Measurements from ENCODE around the gene SPINT1. TPM values are rescaled to one million over a fixed set of nuclear protein-coding genes. Genes with fewer than 3 reads are reported as not detected.

Gene SPINT1, protein sequence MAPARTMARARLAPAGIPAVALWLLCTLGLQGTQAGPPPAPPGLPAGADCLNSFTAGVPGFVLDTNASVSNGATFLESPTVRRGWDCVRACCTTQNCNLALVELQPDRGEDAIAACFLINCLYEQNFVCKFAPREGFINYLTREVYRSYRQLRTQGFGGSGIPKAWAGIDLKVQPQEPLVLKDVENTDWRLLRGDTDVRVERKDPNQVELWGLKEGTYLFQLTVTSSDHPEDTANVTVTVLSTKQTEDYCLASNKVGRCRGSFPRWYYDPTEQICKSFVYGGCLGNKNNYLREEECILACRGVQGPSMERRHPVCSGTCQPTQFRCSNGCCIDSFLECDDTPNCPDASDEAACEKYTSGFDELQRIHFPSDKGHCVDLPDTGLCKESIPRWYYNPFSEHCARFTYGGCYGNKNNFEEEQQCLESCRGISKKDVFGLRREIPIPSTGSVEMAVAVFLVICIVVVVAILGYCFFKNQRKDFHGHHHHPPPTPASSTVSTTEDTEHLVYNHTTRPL
- 8.0 and 20.9 TPM in 2 replicates for total RNA-seq

- DNase-seq (ENCODE audit: extremely low read depth, low read depth, low spot score) = no peak
Measured at GRCh38 chr15:40843885-40844695, at the start of gene SPINT1. TSS of gene SPINT1 (plus strand) at chr15:40844048. CDS start at chr15:40844555, 507 bp downstream.

DNA sequence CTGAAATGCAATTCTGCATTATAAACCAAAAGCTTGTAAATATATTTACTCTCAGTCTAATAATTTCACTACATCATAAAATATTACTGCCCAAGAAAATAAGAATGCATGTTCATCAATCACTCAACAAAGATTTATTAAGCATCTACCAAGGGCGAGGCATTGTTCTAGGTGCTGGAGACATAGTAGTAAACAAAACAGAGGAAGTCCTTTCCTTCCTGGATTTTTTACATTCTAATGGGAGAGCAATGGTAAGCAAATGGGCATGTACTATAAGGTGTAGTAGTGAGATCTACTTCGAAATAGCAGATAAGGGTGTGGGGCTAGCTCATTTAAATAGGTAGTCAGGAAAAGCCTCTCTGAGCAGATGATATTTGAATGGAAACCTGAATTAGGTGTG, 47.8 kb upstream of the SPINT1 start:
- DNase-seq (ENCODE audit: extremely low read depth, low read depth, low spot score) = no peak

- no peak for DNase-seq (ENCODE audit: extremely low read depth, low read depth, low spot score)
Measured at GRCh38 chr15:40796512-40796911, 47.3 kb upstream of the SPINT1 start.

DNA sequence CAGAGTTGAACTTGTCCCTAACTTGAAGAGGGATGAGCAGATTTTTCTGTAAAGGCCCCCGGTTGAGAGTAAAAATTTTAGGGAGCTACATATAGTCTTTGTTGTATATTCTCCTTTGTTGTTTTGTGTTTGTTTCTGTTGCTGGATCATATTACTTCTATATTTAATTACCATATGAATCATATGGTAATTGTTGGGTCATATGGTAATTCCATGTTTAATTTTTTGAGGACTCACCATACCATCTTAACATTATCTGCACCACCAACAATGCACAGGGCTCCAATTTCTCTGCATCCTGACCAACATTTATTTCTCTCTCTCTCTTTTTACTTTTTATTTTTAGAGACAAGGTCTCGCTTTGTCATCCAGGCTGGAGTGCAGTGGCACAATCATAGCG, 44.3 kb upstream of the SPINT1 start:
- no peak for DNase-seq (ENCODE audit: extremely low read depth, low read depth, low spot score)

- DNase-seq (ENCODE audit: extremely low read depth, low read depth, low spot score) = no peak
Measured at GRCh38 chr15:40803076-40803475, 40.8 kb upstream of the SPINT1 start.

GRCh38 chr15:40803688-40804087, 40.2 kb upstream of the SPINT1 start:
- DNase-seq (ENCODE audit: extremely low read depth, low read depth, low spot score) = no peak

GRCh38 chr15:40806672-40807027, 37.2 kb upstream of the SPINT1 start:
- no peak for DNase-seq (ENCODE audit: extremely low read depth, low read depth, low spot score)

DNA sequence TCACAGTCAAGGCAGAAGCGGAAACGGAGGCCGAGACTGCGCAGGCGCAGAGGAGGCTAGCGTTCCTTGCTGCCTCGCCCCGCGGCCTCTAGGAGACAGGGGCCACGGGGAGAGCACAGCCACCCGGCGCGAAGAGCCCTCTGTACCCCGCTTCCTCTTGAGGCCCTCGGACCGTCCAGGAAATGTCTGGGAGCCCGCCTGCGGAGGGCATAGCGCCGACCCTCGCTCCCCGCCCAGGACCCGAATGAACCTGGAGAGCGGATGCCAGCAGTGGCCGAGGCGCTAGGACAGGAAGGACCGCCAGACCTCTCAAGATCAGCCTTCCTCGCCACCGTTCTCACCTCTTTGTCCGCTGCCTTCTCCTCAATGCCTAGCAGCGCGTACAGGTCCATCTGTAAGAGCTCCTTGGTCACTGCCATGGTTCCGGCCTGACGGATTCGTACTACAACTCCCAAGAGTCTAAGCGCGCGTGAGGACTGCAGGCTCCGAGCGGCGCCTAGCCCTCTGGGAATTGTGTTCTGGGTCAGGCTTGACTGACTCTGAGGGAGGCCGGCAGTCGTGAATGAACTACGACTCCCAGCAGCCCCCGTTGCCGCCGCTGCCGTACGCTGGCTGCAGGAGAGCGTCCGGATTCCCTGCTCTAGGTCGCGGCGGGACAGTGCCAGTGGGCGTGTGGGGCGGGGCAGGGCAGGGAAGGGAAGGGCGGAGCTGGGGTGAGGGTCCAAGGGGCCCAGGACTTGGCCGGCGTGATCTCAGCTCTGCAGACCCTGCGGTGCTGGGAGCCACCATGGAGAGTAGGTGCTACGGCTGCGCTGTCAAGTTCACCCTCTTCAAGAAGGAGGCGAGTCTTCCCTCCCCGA, 36.6 kb upstream of the SPINT1 start, which contains the start of the genes DNAJC17 and ZFYVE19:
Gene DNAJC17 (minus strand): TSS at position 446 of the 860 bp plus-strand sequence. CDS start 27 bp downstream, at position 419.
Gene ZFYVE19 (plus strand): TSS at position 62 of the 860 bp plus-strand sequence. CDS start 501 bp downstream, at position 563.
- peak; percentile 83 for DNase-seq (ENCODE audit: extremely low read depth, low read depth, low spot score)

GRCh38 chr15:40807888-40808461, 35.9 kb upstream of the SPINT1 start:
- no peak for DNase-seq (ENCODE audit: extremely low read depth, low read depth, low spot score)

GRCh38 chr15:40808861-40809450, 34.9 kb upstream of the SPINT1 start:
- no peak for DNase-seq (ENCODE audit: extremely low read depth, low read depth, low spot score)

GRCh38 chr15:40812721-40813425, 31.0 kb upstream of the SPINT1 start:
- DNase-seq (ENCODE audit: extremely low read depth, low read depth, low spot score) = no peak

- DNase-seq (ENCODE audit: extremely low read depth, low read depth, low spot score) = no peak
Measured at GRCh38 chr15:40815042-40815698, 28.7 kb upstream of the SPINT1 start.

DNA sequence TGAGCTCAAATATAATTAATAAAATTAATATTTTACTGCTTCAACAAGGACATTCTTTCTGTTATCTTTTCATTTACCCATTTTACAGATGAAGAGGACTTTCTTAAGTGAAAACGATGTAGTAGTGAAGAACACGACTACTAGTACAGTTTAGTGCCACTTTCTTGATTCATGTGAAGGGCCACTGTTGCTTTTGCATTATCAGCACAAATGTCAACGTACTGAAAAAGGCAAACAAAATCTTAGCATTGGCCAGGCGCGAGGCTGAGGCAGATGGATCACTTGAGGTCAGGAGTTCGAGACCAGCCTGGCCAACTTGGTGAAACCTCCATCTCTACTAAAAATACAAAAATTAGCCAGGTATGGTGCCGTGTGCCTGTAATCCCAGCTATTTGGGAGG, 24.8 kb upstream of the SPINT1 start:
- DNase-seq (ENCODE audit: extremely low read depth, low read depth, low spot score) = no peak

GRCh38 chr15:40821195-40821594, 22.7 kb upstream of the SPINT1 start:
- DNase-seq (ENCODE audit: extremely low read depth, low read depth, low spot score) = no peak

- DNase-seq (ENCODE audit: extremely low read depth, low read depth, low spot score) = no peak
Measured at GRCh38 chr15:40823572-40824343, 20.1 kb upstream of the SPINT1 start.

DNA sequence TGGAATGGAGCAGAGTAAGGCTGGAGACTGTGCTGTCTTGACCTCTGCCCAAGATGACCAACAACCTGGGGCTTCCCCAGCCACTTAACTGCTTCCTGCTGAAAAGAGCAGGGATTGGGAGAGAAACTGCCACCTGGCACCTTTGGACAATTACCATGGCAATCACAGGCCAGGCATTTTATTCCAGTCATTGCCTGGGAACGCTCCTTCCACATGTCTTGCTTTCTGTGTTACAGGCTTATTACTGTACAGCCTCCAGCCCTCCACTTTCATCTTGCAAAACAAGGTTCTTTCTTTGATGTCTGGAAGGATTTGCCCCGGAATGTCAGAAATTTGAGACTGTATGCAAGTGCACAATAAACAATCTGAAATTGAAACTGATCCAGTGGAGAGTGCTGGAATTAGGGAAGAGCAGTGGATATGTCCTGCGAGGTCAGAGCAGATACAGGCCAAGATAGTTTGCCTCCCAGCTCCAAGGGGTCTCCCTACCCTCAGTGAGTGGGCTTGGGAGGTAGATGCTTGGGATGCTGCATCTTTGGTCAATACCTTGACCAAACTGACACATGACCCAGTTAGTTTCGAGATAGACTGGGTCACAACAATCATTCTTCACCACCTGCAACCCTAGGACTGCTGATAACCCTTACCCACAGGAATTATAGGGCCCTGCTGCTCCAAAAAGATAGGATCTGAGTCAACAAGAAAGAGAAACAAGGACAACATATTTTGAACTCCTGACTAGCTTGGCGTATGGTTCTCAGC, 18.0 kb upstream of the SPINT1 start:
- no peak for DNase-seq (ENCODE audit: extremely low read depth, low read depth, low spot score)

- DNase-seq (ENCODE audit: extremely low read depth, low read depth, low spot score) = no peak
Measured at GRCh38 chr15:40826423-40827075, 17.3 kb upstream of the SPINT1 start.
